HuH-7 (cell line): ENCODE measurements around the gene WWOX.

Source experiments
- DNase-seq: peaks from one replicate; pipeline ENCODE4 v3.0.0; 2011; ENCODE audit warnings: low spot score

The WWOX gene

DNA sequence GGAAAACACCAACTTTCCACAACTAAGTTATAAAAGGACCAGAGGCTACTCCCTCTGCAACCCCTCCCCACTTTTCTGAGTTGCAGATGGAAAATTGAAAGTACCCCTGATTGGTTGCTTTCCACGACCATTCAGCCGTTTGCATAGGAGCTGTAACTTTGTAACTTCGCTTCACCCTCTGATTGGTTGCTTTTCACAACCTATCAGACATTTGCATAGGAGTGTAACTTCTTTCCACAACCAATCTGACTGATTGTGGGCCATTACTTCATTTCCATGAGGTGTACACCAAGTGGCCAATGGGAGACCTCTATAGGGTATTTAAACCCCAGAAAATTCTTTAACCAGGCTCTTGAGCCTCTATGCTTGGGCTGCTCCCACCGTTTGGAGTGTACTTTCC lies 644.1 kb downstream of the WWOX start:
- no peak for DNase-seq

DNA sequence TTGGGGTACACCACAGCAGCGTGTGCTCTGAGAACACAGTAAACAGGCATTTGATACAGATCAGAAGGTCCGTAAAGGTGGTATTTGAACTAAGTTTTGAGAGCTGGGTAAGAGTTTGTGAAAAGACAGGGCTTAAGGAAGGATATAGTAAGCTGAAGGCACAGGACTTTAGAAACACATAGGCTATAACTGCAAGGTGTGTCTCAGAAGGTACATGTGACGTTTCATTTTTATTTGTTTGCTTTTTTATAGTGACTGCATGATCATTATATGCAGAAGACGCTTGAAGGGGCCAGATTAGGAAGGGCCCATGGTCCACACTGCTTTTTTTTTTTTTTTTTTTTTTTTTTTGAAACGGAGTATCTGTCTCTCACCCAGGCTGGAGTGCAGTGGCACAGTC lies 644.6 kb downstream of the WWOX start:
- DNase-seq = no peak

DNA sequence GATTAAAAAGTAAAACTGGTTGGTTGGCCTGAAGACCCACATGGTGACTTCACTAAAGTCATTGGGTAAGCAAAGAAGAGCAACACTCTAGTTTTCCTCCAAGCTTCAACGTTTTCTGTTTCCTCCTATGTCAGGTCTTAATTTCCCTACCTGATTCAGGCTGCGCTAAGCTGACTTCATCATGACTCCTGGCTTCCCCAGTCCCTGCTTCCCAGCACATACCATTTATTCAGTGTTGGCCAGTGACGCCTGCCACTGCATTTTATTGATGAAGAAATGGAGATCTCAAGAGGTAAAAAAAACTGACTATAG lies 645.3 kb downstream of the WWOX start:
- DNase-seq = no peak

DNA sequence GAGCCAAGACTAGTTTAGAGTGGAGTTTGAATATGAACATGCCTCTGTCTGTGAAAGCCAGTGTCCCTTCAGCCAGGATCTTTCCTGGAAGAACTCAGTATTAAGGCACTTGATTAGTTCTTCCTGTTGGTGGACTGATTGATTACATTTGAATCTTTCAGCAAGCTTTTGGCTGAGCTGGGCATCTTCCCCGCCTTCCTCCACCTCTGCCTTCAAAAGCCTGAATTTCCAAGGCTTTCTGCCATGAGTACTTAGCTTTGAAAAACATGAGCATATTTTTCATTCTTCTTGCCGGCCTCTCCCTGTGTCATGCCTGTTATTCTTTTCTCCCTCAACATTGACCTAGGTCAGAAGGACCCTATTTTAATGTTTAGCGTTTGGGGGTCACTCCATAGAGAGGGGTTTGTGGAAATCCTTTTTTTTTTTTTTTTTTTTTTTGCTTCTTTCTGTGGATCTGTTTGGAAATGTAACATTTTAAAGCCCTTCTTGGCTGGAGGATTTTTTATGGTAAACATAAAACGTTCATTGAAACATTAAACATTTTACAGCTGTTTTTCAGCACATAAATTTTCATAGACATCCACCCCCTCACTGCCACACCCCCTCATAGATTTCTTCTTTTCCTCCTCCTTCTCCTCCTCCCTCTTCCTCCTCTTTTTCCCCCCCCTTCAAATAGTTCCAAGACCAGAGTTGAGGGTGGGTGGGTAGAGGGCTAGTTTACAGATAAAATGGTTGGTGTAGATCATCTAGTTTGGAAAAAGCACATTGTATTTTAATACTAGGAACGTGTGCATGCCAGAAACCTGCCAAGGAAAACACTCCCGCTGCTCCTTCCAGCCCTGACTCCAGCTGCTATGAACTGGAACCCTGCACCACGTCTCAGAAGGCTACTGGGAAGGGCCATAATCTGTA lies 645.9 kb downstream of the WWOX start:
- no peak for DNase-seq

DNA sequence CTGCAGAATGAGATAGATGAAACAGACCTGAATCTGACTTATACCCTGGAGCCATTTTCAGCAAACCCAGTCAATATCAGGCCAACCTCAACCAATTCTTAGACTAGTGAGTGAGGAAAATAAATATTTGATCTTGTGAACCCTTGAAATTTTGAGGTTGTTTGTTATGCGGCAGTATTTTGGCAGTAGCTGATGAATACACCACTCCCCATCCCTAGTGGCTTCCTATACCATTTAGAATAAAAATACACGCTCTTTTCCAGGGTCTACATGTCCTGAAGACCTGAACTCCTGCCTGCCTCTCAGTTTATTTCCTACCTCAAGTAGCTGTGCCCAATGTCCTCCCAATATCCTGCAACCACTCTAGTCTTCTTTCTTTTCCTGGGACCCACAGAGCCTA lies 647.3 kb downstream of the WWOX start:
- DNase-seq = no peak

DNA sequence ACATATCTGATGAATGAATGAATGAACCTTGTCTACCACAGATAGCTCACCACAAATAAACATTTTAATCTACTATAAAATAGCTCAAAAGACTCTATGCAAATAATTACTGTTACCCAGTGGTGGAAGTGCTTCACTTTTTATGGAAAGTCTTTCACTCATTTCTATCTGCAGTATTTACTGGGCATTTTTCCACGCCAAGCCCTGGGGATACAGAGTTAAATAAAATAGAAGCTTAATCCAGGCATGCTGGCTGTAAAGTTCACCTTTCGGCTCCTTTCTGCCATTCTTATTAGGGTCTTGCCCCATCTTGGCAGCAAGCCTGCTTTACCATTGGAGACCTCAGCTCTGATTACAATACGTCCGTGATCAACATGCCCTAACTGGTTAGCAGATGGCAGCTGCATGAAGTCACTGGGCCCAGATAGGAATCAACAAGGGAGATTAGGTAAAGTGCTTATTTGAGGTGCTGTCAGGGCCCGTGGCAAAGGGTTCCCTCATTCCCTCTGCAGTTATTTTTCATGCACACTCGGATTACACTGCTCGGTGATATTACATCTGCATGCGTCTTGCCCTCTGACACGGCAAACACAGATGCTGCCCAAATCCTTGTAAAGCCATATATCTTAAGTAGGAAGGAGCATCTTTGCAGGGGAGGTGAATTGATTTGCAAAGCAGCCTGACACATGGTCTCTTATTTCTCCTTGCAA lies 648.9 kb downstream of the WWOX start:
- DNase-seq = no peak

DNA sequence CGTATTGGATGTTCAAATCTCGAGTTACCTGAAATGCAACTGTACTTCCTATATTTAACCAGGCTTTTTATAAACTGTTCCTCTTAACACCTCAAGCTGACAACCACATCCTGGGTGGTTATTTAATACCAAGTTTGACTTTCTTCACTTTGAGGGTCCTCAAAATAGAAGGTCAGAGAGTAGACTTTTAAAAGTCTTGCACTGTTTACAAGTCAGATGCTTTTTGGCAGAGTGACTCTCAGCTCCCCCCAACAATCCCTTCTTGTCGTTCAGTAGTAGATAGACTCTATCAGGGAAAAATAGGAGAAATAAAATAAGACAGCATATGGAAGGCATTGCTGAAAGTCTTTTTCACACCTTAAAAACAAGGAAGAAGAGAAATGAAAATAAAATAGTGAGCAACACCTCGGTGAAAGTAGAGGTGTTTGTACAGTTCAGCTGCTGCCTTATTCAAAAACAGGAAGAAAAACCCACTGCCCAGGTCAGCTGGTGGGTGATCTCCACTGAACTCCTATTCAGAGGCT lies 650.4 kb downstream of the WWOX start:
- no peak for DNase-seq

DNA sequence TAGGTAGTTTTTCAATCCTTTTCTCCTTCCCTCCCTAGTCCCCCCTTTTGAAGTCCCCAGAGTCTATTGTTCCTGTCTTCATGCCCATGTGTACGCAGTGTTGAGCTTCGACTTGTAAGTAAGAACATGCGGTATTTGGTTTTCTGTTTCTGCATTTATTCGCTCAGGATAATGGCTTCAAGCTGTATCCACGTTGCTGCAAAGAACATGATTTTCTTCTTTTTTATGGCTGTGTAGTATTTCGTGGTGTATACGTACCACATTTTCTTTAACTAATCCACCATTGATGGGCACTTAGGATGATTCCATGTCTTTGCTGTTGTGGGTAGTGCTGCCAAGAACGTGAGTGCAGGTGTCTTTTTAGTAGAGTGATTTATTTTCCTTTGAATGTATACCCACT lies 651.2 kb downstream of the WWOX start:
- no peak for DNase-seq

DNA sequence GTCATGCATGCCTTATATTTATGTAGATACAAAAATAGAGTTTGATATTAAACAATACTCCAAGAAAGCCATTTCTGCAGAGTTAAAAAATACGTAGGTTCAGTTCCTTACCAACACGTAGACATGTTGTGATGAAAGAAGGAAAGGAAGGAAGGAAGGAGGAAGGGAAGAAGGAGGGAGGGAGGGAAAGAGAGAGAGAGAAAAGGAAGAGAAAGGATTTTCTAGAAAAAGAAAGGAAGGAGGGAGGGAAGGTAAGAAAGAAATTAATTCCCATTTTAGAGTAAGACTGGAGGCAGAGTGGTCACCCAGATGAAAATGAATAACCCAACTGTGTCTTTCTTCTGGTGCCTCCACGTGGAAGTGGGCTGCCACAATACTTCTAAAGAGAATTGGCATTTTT lies 652.1 kb downstream of the WWOX start:
- no peak for DNase-seq

DNA sequence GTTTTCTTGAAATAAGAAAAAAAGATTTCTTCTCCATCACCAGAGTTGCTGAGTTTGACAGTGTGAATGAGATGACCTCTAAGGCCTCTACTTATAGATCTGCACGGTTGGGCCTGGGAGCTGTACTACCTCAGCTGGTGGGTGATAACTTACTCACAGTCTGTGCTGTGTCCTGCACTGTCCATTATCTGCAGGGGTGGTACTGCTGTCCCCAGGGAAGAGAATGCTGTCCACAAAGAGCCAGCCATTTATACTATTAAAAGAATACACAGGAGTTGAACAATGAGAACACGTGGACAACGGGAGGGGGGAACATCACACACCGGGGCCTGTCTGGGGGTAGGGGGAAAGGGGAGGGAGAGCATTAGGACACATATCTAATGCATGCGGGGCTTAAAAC lies 655.3 kb downstream of the WWOX start:
- no peak for DNase-seq

DNA sequence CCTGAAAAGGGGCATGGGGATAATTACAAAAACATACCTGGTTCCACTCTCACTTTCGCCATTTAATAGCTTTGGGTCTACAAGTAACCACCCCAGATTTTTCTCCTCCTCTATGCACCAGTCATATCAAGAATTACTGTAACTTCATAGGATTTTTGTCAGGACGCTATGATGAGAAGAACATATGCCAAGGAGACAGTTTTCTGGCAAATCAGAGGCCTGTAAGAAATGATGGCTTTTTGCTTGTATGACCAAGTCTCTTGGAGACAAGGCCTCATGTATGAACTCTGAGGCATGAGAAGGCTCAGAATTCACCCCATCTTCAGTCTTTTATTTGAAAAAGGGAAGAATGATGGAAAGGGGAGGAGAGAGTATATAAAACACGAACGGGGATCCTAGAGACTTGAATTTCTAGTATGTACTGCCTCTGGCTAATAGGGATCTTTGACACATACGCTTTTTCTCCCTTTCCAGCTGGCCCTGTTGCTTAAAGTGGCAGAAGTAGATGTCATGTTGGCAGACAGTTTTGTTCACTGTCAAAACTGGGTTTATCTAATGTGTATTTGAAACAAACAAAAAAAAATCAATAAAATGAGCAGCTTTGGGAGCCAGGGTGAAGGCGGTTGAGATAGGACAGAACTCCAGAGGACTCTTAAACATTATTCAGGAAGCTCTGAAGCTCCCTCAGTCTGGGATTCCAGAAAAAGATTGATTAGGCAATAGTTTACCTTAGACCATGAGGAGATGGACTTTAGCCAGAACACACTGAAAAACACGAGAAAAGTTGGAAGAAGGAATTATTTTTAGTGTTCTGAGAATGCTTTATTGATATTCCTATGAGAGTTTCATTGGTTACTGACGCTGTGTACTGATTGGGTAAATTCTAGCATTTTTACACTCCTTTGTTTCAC lies 656.6 kb downstream of the WWOX start:
- DNase-seq = no peak

DNA sequence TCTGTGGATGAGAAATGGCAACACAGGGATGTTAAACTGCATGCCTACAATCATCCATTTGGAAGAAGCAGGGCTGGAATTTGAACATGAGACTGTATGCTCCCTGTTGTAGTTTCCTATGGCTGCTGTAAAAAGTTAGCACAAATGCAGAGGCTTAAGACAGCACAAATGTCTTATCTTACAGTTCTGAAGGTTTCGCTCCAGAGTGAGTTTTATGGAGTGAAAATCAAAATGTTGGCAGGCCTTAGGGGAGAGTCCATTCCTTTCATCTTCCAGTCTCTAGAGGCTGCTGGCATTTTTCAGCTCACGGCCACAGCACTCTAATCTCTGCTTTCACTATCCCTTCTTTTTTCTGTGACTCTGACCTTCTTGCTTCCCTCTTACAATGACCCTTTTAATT lies 660.1 kb downstream of the WWOX start:
- no peak for DNase-seq

DNA sequence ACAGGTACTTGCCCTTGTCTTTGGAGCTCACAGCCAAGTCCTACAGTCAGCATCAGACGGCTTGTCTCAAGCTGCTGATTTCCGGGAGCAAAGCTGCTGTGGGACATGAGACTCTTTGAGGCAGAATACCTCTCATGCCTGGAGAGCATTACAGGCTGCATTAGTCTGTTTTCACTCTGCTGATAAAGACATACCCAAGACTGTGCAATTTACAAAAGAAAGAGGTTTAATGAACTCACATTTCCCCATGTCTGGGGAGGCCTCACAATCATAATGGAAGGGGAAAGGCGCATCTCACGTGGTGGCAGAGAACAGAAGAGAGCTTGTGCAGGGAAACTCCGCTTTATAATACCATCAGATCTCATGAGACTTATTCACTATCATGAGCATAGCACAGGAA lies 661.2 kb downstream of the WWOX start:
- no peak for DNase-seq

DNA sequence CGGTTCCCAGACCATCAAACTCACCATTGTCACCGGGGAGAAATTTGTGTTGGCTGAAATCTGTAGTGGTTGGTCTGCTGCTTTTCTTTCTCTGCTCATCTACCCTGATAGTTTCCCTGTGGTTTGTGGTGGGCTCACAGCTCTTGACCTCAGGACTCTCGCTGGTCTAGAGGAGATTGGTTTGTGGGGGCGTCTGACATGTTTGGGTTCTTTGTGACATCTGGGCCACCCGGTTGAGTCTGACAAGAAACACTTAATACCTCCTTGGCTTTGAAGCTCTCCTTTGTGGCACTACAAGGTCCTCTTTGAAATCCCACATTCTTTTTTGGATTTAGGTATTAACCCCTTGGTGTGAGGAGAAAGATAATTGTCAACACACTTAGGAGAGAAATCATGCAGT lies 662.0 kb downstream of the WWOX start:
- DNase-seq = no peak

DNA sequence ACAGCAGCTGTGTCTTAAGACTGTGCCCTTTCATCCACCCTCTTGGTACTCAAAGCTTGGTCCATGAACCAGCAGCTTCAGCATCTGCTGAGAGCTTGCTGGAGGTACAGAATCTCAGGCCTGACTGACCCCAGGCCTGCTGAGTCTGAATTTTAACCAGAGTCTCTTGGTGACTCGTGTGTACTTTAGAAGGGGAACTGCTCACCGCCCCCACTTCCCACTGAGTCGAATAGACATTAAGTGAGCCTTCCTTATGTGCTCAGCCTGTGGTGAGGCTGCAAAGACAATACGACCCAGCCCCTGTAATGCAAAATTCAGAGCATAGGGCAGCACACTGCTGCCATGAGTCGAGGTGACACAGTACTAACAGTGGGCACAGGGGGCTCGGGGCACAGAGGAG lies 662.8 kb downstream of the WWOX start:
- no peak for DNase-seq

DNA sequence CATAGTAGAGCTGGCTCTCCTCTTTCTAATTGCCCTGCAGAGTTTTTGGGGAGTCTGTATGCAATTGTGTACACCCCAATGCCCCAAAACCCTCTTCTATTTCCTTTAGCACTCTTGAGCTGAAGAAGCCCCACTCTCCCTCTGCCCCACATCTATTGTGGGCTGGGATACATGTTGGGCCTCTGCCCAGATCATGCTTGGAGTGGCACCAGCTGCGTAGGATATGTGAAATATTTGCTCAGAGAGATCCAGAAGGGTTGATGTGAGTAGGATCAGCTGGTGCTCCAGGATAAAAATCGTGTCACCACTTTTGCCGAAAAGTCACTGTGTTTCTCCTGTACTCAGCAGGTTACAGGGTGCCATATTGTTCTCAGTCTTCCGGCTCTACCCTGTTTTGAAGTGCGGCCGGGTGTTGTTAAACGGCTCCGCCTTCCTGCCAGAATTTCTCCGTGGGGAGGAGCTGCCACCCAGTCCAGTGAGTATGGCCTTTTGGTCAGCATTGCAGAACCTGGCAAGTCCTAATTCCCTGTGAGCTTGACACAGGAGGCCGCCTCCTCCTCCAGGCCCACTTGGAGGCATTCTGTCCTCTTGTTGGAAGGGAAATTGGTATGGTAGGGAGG lies 664.5 kb downstream of the WWOX start:
- DNase-seq = no peak

DNA sequence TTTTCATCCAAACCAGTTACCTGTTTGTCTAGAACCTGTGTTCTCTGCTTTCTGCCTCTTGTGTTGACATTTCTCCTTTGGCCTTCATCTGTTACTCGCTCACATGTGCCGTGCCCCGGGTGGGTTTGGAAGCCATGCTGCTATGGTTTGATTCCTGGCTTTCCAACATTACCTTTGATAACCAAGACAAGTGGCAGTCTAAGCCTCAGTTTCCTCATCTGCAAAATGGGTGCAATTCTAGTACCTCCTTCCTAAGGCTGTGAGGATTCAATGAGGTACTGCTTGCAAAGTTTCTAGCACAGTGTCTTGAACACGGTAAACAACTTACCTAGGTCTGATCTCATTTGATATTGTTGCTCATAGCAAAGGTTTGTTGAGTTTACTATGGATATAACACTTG lies 665.0 kb downstream of the WWOX start:
- no peak for DNase-seq

DNA sequence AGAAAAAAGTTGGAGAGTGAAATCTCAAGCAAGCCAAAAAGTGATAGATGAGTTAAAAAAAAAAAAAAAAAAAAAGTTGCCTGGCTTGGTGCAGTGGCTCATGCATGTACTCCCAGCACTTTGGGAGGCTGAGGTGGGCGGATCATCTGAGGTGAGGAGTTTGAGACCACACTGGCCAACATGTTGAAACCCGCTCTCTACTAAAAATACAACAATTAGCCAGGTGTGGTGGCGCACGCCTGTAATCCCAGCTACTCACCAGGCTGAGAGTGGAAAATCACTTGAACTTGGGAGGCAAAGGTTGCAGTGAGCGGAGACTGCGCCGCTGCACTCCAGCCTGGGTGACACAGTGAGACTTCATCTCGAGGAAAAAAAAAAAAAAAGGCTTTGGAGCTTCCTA lies 668.8 kb downstream of the WWOX start:
- no peak for DNase-seq

DNA sequence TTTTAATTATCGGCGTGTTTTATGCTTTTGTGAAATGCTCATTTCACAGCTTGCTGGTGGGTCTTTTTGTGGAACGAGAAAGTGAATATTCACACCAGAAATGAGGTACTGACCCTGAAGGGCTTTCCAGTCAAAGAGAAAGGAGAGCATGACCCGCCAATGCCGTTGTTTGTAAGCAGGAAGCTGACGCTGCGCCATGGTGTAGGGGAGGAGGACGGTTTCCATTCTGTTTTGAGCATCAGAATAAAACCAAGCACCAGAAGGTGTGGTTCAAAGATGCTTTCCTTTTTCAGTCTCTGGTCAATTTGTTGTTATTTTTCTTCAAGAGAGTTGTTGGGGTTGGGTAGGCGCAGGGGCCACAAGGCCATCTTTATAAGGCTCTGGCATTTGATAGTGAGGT lies 669.3 kb downstream of the WWOX start:
- no peak for DNase-seq

DNA sequence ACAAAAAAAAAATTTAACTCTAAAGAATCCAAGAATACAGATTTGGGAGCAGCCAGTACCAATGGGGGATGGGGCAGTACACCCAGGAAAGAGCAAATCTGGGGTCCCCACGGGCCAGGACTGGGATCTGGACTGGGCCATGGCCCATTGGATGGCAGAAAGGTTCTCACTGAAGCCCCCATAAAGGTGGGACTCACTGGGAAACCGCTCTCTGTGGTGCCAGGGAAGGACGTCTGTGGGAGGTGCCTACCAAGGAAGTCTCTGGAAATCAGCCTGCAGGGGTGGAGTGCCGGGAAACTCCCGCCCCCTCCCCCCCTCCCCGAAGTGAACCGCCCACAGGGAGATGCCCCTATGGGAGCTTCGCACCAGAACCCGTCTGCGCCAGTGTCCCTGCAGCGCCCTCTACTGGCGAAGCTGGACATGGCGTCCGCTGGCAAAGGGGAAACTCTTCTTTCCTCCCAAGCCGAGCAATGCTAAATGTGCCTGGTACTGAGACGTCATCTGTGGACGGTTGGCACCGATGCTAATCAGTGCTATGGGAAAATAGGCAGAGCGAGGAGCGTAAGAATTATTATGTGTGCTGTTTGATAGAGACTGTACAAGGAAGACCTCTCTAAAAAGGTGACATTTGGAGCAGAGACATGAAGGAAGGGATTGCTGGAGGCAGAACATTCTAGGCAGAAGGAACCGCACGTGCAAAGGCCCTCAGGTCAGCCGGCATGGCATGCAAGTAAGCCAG lies 671.1 kb downstream of the WWOX start:
- peak; percentile 92 for DNase-seq

DNA sequence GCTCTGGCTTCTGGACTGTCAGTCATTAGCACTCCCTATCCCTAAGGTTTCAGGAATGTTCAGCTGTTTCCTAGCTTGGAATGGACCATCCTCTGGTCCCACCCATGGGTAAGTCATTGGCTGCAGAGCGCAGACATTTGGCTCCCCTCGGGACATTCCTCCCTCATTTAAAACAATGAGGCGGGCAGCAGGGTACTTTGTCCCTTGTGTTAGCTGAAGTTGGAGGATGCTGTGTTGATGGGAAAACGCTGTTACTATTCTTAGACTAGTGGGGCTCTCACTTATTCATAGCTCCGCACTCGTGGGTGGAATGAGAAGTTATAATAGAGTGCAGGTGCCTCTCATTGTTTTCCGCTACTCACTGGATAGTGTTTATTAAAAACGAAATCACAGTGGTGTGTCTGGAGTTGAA lies 673.8 kb downstream of the WWOX start:
- DNase-seq = no peak
